Activated B cell treated with CpG ODN at 0.5 μM for 24 hours (primary cell): Measurements from ENCODE around the gene ATP2A1. TPM values are rescaled to one million over a fixed set of nuclear protein-coding genes. Genes with fewer than 3 reads are reported as not detected.

Experiments
- ATAC-seq: fragments of 200-7000 bp; cut with Tn5 transposase; one replicate; pipeline ENCODE4 v1.10.0; 2021; ENCODE audit warnings: low read depth, mild to moderate bottlenecking, moderate library complexity
- CTCF ChIA-PET: fragments of 350-600 bp; sonication (Branson Sonifier 250); formaldehyde crosslinking; loops from one replicate; lab custom pipeline; 2021; ENCODE audit warnings: antibody characterized with exemption; lab: Charles Lee
- POLR2A ChIA-PET: fragments of 350-600 bp; sonication (Branson Sonifier 250); formaldehyde crosslinking; loops from one replicate; lab custom pipeline; 2021; ENCODE audit warnings: antibody characterized with exemption; lab: Charles Lee
- DNase-seq: peaks from one replicate; pipeline ENCODE4 v3.0.0; 2022
- H3K27ac Mint-ChIP-seq: one replicate; pipeline ENCODE4 v1.8.0; 2020; ENCODE audit warnings: mixed read lengths
- H3K27me3 Mint-ChIP-seq: one replicate; pipeline ENCODE4 v1.8.0; 2021; ENCODE audit warnings: mixed read lengths
- H3K36me3 Mint-ChIP-seq: one replicate; pipeline ENCODE4 v1.8.0; 2021; ENCODE audit warnings: low read depth, mixed read lengths
- H3K4me1 Mint-ChIP-seq: one replicate; pipeline ENCODE4 v1.8.0; 2021; ENCODE audit warnings: mixed read lengths
- H3K4me3 Mint-ChIP-seq: one replicate; pipeline ENCODE4 v1.8.0; 2020; ENCODE audit warnings: mild to moderate bottlenecking, mixed read lengths
- H3K9me3 Mint-ChIP-seq: one replicate; pipeline ENCODE4 v1.8.0; 2020; ENCODE audit warnings: mixed read lengths
- intact Hi-C: fragments of 100-400 bp; cut with micrococcal nuclease; formaldehyde crosslinking; loops from one replicate; pipeline ENCODE4 v1.15.1; 2024
- total RNA-seq: library from RNA; stranded (reverse); gene quantifications from 2 replicates; pipeline ENCODE4 v1.2.3, GENCODE V29; 2022
- TF ChIP-seq, protein P1 (sequence below): fragments of 200-600 bp; IDR thresholded peaks from one replicate; pipeline ENCODE4 v1.8.0; 2022; ENCODE audit warnings: antibody characterized with exemption, mild to moderate bottlenecking

Gene ATP2A1
- total RNA-seq, 1 donor from 2014 or later: 1.0 TPM

- intact Hi-C loops: loop anchor here (2.0 kb wide), 1 partner anchor 21 kb away; the partner anchor contains the start of gene RABEP2
Measured at GRCh38 chr16:28903344-28904042, 25.2 kb downstream of the ATP2A1 start.

GRCh38 chr16:28904363-28904762 lies 26.1 kb downstream of the ATP2A1 start:
- intact Hi-C loops: no loop called here
- CTCF ChIA-PET: no interaction called here
- H3K4me1 Mint-ChIP-seq: peaks cover 18% of the 10 kb centered on the region
- POLR2A ChIA-PET: interaction anchor here (0.6 to 1.1 kb wide), 2 partner anchors 37 to 80 kb away, joined by 3 to 4 read pairs; no protein-coding TSS in a partner anchor
- no peak overlapping the region for H3K4me3 Mint-ChIP-seq
- TF ChIP-seq, protein P1, sequence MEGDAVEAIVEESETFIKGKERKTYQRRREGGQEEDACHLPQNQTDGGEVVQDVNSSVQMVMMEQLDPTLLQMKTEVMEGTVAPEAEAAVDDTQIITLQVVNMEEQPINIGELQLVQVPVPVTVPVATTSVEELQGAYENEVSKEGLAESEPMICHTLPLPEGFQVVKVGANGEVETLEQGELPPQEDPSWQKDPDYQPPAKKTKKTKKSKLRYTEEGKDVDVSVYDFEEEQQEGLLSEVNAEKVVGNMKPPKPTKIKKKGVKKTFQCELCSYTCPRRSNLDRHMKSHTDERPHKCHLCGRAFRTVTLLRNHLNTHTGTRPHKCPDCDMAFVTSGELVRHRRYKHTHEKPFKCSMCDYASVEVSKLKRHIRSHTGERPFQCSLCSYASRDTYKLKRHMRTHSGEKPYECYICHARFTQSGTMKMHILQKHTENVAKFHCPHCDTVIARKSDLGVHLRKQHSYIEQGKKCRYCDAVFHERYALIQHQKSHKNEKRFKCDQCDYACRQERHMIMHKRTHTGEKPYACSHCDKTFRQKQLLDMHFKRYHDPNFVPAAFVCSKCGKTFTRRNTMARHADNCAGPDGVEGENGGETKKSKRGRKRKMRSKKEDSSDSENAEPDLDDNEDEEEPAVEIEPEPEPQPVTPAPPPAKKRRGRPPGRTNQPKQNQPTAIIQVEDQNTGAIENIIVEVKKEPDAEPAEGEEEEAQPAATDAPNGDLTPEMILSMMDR: no peak
- H3K27me3 Mint-ChIP-seq: no peaks in the 10 kb centered on the region
- H3K9me3 Mint-ChIP-seq: no peaks in the 10 kb centered on the region
- no peak for ATAC-seq
- no peak for DNase-seq
- no peak overlapping the region for H3K27ac Mint-ChIP-seq
- peaks cover 35% of the 10 kb centered on the region for H3K36me3 Mint-ChIP-seq

More at GRCh38 chr16:28903344-28904042, 25.2 kb downstream of the ATP2A1 start:
- TF ChIP-seq, protein P1: no peak
- Mint-ChIP-seq H3K9me3 (no peaks in the 10 kb centered on the region), H3K27me3 (no peaks in the 10 kb centered on the region), H3K27ac (no peak overlapping the region), H3K4me1 (peaks cover 18% of the 10 kb centered on the region), H3K4me3 (no peak overlapping the region), H3K36me3 (peaks cover 32% of the 10 kb centered on the region)
- ChIA-PET CTCF (no interaction called here), POLR2A (interaction anchor here (0.6 to 1.1 kb wide), 5 partner anchors 13 to 81 kb away, joined by 3 to 5 read pairs (median 3); no protein-coding TSS in a partner anchor)
- ATAC-seq (no peak), DNase-seq (no peak)

GRCh38 chr16:28904828-28905227 lies 26.5 kb downstream of the ATP2A1 start:
- H3K4me1 Mint-ChIP-seq: peaks cover 18% of the 10 kb centered on the region
- ATAC-seq (no peak), DNase-seq (no peak)
- H3K27ac Mint-ChIP-seq: no peak overlapping the region
- ChIA-PET POLR2A (interaction anchor here (0.5 to 1.1 kb wide), 2 partner anchors 8 to 36 kb away, joined by 3 to 7 read pairs; no protein-coding TSS in a partner anchor), CTCF (no interaction called here)
- H3K4me3 Mint-ChIP-seq: no peak overlapping the region
- peaks cover 37% of the 10 kb centered on the region for H3K36me3 Mint-ChIP-seq
- no peaks in the 10 kb centered on the region for H3K9me3 Mint-ChIP-seq
- TF ChIP-seq, protein P1: no peak
- intact Hi-C loops: no loop called here
- no peaks in the 10 kb centered on the region for H3K27me3 Mint-ChIP-seq

DNA sequence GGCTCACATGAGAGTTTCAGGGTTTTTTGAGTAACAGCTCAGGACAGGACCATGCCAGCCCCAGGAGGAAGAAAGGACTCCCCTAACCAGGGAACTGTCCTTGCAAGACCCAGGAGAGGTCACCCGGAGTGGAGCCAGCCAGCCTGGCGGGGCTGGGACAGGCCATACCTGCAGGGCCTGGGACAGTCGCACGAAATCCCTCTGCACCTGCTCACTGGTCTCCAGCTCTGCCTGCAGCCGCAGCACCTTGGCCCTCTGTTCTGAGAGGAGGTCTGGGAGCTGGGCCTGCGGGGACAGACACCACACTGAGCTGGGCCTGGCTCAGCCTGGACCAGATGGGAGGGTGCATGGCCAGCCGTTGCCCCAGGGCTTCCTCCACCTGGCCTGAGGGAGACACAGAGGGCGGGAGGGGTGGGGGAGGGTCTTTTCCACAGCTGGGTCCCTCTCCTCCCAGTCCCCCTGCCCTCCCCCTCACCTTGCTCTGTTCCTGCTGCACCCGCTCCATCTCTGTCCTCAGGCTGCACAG lies 27.0 kb downstream of the ATP2A1 start:
- Mint-ChIP-seq H3K27ac (no peak overlapping the region), H3K4me1 (peaks cover 22% of the 10 kb centered on the region), H3K27me3 (no peaks in the 10 kb centered on the region), H3K4me3 (no peak overlapping the region), H3K9me3 (no peaks in the 10 kb centered on the region), H3K36me3 (peaks cover 41% of the 10 kb centered on the region)
- intact Hi-C loops: no loop called here
- CTCF ChIA-PET: no interaction called here
- ATAC-seq: no peak
- POLR2A ChIA-PET: interaction anchor here (0.5 kb wide), 1 partner anchor 8 kb away, joined by 7 read pairs; no protein-coding TSS in a partner anchor
- DNase-seq: no peak
- TF ChIP-seq, protein P1: no peak

DNA sequence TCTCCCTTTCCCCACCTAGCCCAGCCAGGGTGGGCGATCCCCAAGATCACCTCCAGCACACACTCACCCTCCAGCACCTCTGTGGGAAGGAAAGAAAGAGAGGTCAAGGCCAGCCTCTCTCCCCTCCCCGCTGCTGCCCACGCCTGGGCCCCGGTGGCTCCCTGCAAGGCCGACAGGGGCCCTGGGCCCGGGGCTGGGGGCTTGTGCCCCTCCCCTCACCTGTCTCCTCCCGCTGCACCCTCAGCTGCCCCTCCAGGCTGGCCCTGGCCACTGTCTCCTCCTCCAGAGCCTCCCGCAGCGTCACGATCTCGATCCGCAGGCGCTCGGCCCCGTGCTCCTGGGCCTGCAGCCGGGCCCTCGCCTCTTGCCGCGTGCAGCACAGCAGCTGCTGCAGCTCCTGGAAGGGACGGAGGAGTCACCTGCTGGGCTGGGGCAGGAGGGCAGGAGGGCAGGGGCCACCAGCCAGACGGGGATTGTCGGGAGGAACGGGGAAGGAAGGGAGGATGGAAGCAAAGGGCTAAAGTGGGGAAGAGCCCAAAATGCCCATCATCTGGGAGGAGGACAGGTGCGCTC lies 27.6 kb downstream of the ATP2A1 start:
- DNase-seq (no peak), ATAC-seq (no peak)
- intact Hi-C loops: no loop called here
- ChIA-PET CTCF (interaction anchor here (1.2 kb wide), 1 partner anchor 26 kb away, joined by 3 read pairs; no protein-coding TSS in a partner anchor), POLR2A (no interaction called here)
- Mint-ChIP-seq H3K4me1 (peaks cover 25% of the 10 kb centered on the region), H3K27ac (no peak overlapping the region), H3K36me3 (peaks cover 44% of the 10 kb centered on the region), H3K4me3 (no peak overlapping the region), H3K27me3 (no peaks in the 10 kb centered on the region), H3K9me3 (no peaks in the 10 kb centered on the region)
- TF ChIP-seq, protein P1: no peak
